Cardiac fibroblast (primary cell): Measurements from ENCODE around the gene PSMB2.

ENCODE experiments used
- DNase-seq, 2 donors: peaks; one replicate each; pipeline versions ENCODE4 v3.0.0 to v3.0.0-alpha.2; 2010; ENCODE audit warnings: low read depth in 2 of 2
- H3K4me3 ChIP-seq, 2 donors: replicated peaks in 1 of 2; 1 replicate in 1 of 2; 2 replicates in 1 of 2; pipeline ENCODE4 v1.5.1; 2011; ENCODE audit warnings: low read depth in 2 of 2, low read length in 2 of 2, mild to moderate bottlenecking in 2 of 2, moderate library complexity in 1 of 2
- TF ChIP-seq, protein P1 (sequence below): IDR thresholded peaks from one replicate; pipeline ENCODE4 v1.5.1; 2011; ENCODE audit warnings: low read depth, mild to moderate bottlenecking, low read length, inconsistent platforms

PSMB2 gene

DNA sequence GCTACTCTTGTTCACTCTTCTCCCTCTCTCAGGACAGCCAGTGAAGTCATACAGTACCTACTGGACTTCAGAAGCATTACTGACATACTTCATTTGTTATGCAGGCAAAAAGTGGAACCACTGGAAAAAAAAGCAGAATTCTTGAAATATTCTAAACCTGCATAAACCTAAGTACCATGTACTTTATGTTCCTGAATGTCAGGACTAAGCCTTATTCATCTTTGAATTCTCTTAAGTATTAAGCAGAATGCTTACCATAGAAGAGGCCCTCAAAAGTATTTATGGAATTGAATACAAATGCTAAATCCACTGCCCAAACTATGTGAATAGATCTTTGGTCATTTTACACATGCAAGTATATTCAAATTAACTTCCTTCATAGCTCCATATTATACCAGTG is 7.8 kb downstream of the PSMB2 start:
- TF ChIP-seq, protein P1, sequence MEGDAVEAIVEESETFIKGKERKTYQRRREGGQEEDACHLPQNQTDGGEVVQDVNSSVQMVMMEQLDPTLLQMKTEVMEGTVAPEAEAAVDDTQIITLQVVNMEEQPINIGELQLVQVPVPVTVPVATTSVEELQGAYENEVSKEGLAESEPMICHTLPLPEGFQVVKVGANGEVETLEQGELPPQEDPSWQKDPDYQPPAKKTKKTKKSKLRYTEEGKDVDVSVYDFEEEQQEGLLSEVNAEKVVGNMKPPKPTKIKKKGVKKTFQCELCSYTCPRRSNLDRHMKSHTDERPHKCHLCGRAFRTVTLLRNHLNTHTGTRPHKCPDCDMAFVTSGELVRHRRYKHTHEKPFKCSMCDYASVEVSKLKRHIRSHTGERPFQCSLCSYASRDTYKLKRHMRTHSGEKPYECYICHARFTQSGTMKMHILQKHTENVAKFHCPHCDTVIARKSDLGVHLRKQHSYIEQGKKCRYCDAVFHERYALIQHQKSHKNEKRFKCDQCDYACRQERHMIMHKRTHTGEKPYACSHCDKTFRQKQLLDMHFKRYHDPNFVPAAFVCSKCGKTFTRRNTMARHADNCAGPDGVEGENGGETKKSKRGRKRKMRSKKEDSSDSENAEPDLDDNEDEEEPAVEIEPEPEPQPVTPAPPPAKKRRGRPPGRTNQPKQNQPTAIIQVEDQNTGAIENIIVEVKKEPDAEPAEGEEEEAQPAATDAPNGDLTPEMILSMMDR = no peak
- no peak for DNase-seq
- no peak overlapping the region for H3K4me3 ChIP-seq

- no peak for DNase-seq
- TF ChIP-seq, protein P1 = no peak
- H3K4me3 ChIP-seq = no peak overlapping the region
Measured at GRCh38 chr1:35631396-35631795, 9.9 kb downstream of the PSMB2 start.

DNA sequence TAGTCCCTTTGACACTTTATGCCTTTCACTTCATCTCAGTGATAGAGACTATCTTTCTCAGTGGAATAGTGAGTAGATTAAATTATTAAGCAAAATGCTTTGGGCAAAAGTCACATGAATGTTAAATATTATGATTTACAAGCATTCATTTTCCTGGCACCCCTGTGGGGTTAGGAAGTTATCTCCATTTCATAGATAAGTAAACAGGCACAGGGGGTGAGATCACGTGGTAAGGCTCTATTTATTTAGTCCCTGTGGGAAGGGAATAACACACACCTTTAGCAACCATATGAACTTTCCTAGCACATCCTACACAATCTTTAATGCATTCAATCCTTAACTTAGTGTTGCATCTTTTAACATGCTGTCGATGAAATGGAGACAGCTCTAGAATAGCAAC is 12.3 kb downstream of the PSMB2 start:
- DNase-seq = no peak
- no peak overlapping the region for H3K4me3 ChIP-seq
- TF ChIP-seq, protein P1 = no peak

DNA sequence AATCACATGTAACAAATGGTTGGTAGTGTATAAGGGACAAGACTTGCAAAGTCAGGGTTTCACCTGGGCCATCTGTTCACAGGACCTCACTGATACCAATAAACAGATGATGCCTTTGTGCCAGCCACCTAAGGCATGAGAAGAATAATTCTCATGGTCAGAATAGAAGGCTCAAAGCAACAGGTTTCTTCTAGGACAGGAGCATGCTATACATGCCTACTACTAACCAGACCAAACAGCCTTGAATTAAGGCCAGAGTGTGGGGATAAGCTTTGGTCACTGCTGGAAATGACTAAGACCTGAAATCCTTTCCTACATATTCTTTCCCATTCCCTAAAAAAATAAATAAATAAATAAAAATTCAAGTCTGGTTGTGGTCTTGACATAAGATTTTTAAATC is 17.5 kb downstream of the PSMB2 start:
- DNase-seq = no peak
- TF ChIP-seq, protein P1 = no peak
- H3K4me3 ChIP-seq = no peak overlapping the region

GRCh38 chr1:35622510-35623178 is 18.7 kb downstream of the PSMB2 start:
- DNase-seq = no peak
- H3K4me3 ChIP-seq = no peak overlapping the region
- TF ChIP-seq, protein P1 = no peak

GRCh38 chr1:35619237-35620121 is 21.8 kb downstream of the PSMB2 start:
- H3K4me3 ChIP-seq = no peak overlapping the region
- DNase-seq = no peak
- TF ChIP-seq, protein P1 = no peak
